Loucy (cell line): ENCODE results near the gene TECPR2.

ENCODE experiments used
- CTCF ChIP-seq: fragments of 200-600 bp; sonication (generic); conservative IDR thresholded peaks from 2 replicates; pipeline ENCODE4 v1.5.1; 2014; ENCODE audit warnings: mild to moderate bottlenecking, antibody characterized with exemption, low read length
- EZH2phosphoT487 ChIP-seq: fragments of 200-600 bp; IDR thresholded peaks from 2 replicates; pipeline ENCODE4 v1.6.1; 2018; ENCODE audit warnings: antibody characterized with exemption, mild to moderate bottlenecking, moderate library complexity, borderline replicate concordance

- TF ChIP-seq CTCF (no peak), EZH2phosphoT487 (no peak)
Observed at GRCh38 chr14:102481791-102482238, 119.1 kb downstream of the TECPR2 start.
